ENCODE data around the gene SFT2D3. TPM values are rescaled to one million over a fixed set of nuclear protein-coding genes. Genes with fewer than 3 reads are reported as not detected.

The SFT2D3 gene
- total RNA-seq, 1 experiment from 2014 or later: 4.0 TPM

GRCh38 chr2:127721311-127721977 is 20.1 kb downstream of the SFT2D3 start:
- Histone ChIP-seq H3K9ac (ENCODE audit: low read length) (no peak overlapping the region), H3K36me3 (ENCODE audit: insufficient read depth, low read length) (peaks cover 50% of the 10 kb centered on the region), H3K27me3 (ENCODE audit: low read length) (no peaks in the 10 kb centered on the region), H2AFZ (ENCODE audit: low read length) (no peak overlapping the region), H3K9me3 (ENCODE audit: low read length) (no peaks in the 10 kb centered on the region), H3K4me3 (ENCODE audit: low read length) (no peak overlapping the region), H3K4me1 (ENCODE audit: low read length) (no peaks in the 10 kb centered on the region), H3K4me2 (ENCODE audit: low read depth, low read length, poor library complexity, severe bottlenecking) (no peak overlapping the region), H4K20me1 (ENCODE audit: insufficient read depth, low read depth, low read length) (peaks cover 5% of the 10 kb centered on the region; the same call in 1 of the 2 replicates), H3K27ac (ENCODE audit: low read length) (no peak overlapping the region), H3K9me2 (replicated peaks; ENCODE audit: insufficient read depth, low read length) (no peaks in the 10 kb centered on the region), H3K79me2 (ENCODE audit: low read length) (peaks cover 7% of the 10 kb centered on the region; the same call in 1 of the 2 replicates)
- DNase-seq: no peak

GRCh38 chr2:127721978-127722355 is 20.7 kb downstream of the SFT2D3 start:
- Histone ChIP-seq H3K4me3 (ENCODE audit: low read length) (no peak overlapping the region), H3K4me2 (ENCODE audit: low read depth, low read length, poor library complexity, severe bottlenecking) (no peak overlapping the region), H3K79me2 (ENCODE audit: low read length) (peaks cover 7% of the 10 kb centered on the region; the same call in 1 of the 2 replicates), H3K27ac (ENCODE audit: low read length) (no peak overlapping the region), H3K36me3 (ENCODE audit: insufficient read depth, low read length) (peaks cover 50% of the 10 kb centered on the region), H3K27me3 (ENCODE audit: low read length) (no peaks in the 10 kb centered on the region), H2AFZ (ENCODE audit: low read length) (no peak overlapping the region), H3K9ac (ENCODE audit: low read length) (no peak overlapping the region), H3K9me3 (ENCODE audit: low read length) (no peaks in the 10 kb centered on the region), H3K9me2 (replicated peaks; ENCODE audit: insufficient read depth, low read length) (no peaks in the 10 kb centered on the region), H4K20me1 (ENCODE audit: insufficient read depth, low read depth, low read length) (peaks cover 5% of the 10 kb centered on the region; the same call in 1 of the 2 replicates), H3K4me1 (ENCODE audit: low read length) (no peaks in the 10 kb centered on the region)
- DNase-seq: no peak

- Histone ChIP-seq H3K9me3 (ENCODE audit: low read length) (no peaks in the 10 kb centered on the region), H2AFZ (ENCODE audit: low read length) (no peak overlapping the region), H3K79me2 (ENCODE audit: low read length) (peaks cover 7% of the 10 kb centered on the region; the same call in 1 of the 2 replicates), H3K4me2 (ENCODE audit: low read depth, low read length, poor library complexity, severe bottlenecking) (no peak overlapping the region), H3K4me3 (ENCODE audit: low read length) (no peak overlapping the region), H4K20me1 (ENCODE audit: insufficient read depth, low read depth, low read length) (peaks cover 5% of the 10 kb centered on the region; the same call in 1 of the 2 replicates), H3K4me1 (ENCODE audit: low read length) (no peaks in the 10 kb centered on the region), H3K27ac (ENCODE audit: low read length) (no peak overlapping the region), H3K9me2 (replicated peaks; ENCODE audit: insufficient read depth, low read length) (no peaks in the 10 kb centered on the region), H3K9ac (ENCODE audit: low read length) (no peak overlapping the region), H3K36me3 (ENCODE audit: insufficient read depth, low read length) (peaks cover 50% of the 10 kb centered on the region), H3K27me3 (ENCODE audit: low read length) (no peaks in the 10 kb centered on the region)
- no peak for DNase-seq
Measured at GRCh38 chr2:127722807-127723206, 21.5 kb downstream of the SFT2D3 start.

GRCh38 chr2:127726158-127726880 is 25.0 kb downstream of the SFT2D3 start:
- no peaks in the 10 kb centered on the region for H3K27me3 ChIP-seq (ENCODE audit: low read length)

GRCh38 chr2:127733113-127733815 is 32.0 kb downstream of the SFT2D3 start:
- Histone ChIP-seq H3K36me3 (ENCODE audit: insufficient read depth, low read length) (peaks cover 20% of the 10 kb centered on the region; the same call in 1 of the 2 replicates), H3K9me3 (ENCODE audit: low read length) (no peaks in the 10 kb centered on the region), H3K27ac (ENCODE audit: low read length) (no peak overlapping the region), H3K9ac (ENCODE audit: low read length) (no peak overlapping the region), H3K4me2 (ENCODE audit: low read depth, low read length, poor library complexity, severe bottlenecking) (no peak overlapping the region), H4K20me1 (ENCODE audit: insufficient read depth, low read depth, low read length) (no peaks in the 10 kb centered on the region), H3K4me3 (ENCODE audit: low read length) (no peak overlapping the region), H3K4me1 (ENCODE audit: low read length) (peaks cover 26% of the 10 kb centered on the region), H3K79me2 (ENCODE audit: low read length) (peaks cover 31% of the 10 kb centered on the region), H2AFZ (ENCODE audit: low read length) (no peak overlapping the region), H3K9me2 (replicated peaks; ENCODE audit: insufficient read depth, low read length) (no peaks in the 10 kb centered on the region), H3K27me3 (ENCODE audit: low read length) (no peaks in the 10 kb centered on the region)
- no peak for DNase-seq

More at GRCh38 chr2:127726158-127726880, 25.0 kb downstream of the SFT2D3 start:
- Histone ChIP-seq H3K9me3 (ENCODE audit: low read length) (no peaks in the 10 kb centered on the region), H2AFZ (ENCODE audit: low read length) (no peak overlapping the region), H3K27ac (ENCODE audit: low read length) (no peak overlapping the region), H3K4me1 (ENCODE audit: low read length) (no peaks in the 10 kb centered on the region), H4K20me1 (ENCODE audit: insufficient read depth, low read depth, low read length) (no peaks in the 10 kb centered on the region), H3K9me2 (replicated peaks; ENCODE audit: insufficient read depth, low read length) (no peaks in the 10 kb centered on the region), H3K36me3 (ENCODE audit: insufficient read depth, low read length) (peaks cover 29% of the 10 kb centered on the region), H3K4me2 (ENCODE audit: low read depth, low read length, poor library complexity, severe bottlenecking) (no peak overlapping the region), H3K4me3 (ENCODE audit: low read length) (no peak overlapping the region), H3K9ac (ENCODE audit: low read length) (no peak overlapping the region), H3K79me2 (ENCODE audit: low read length) (no peaks in the 10 kb centered on the region)
- no peak for DNase-seq

GRCh38 chr2:127733816-127734537 is 32.7 kb downstream of the SFT2D3 start:
- Histone ChIP-seq H3K27ac (ENCODE audit: low read length) (peak overlapping the region; percentile 65; the same call in 1 of the 2 replicates), H3K4me3 (ENCODE audit: low read length) (no peak overlapping the region), H3K4me2 (ENCODE audit: low read depth, low read length, poor library complexity, severe bottlenecking) (no peak overlapping the region), H2AFZ (ENCODE audit: low read length) (no peak overlapping the region), H3K36me3 (ENCODE audit: insufficient read depth, low read length) (peaks cover 24% of the 10 kb centered on the region; the same call in 1 of the 2 replicates), H3K9me2 (replicated peaks; ENCODE audit: insufficient read depth, low read length) (no peaks in the 10 kb centered on the region), H3K9me3 (ENCODE audit: low read length) (no peaks in the 10 kb centered on the region), H3K27me3 (ENCODE audit: low read length) (no peaks in the 10 kb centered on the region), H3K9ac (ENCODE audit: low read length) (no peak overlapping the region), H3K4me1 (ENCODE audit: low read length) (peaks cover 26% of the 10 kb centered on the region), H3K79me2 (ENCODE audit: low read length) (peaks cover 35% of the 10 kb centered on the region), H4K20me1 (ENCODE audit: insufficient read depth, low read depth, low read length) (no peaks in the 10 kb centered on the region)
- DNase-seq: no peak

GRCh38 chr2:127735044-127735443 is 33.7 kb downstream of the SFT2D3 start:
- peaks cover 26% of the 10 kb centered on the region for H3K4me1 ChIP-seq (ENCODE audit: low read length)
- H3K36me3 ChIP-seq (ENCODE audit: insufficient read depth, low read length): peaks cover 29% of the 10 kb centered on the region; the same call in 1 of the 2 replicates
- H2AFZ ChIP-seq (ENCODE audit: low read length): no peak overlapping the region
- peak overlapping the region; percentile 65 for H3K27ac ChIP-seq (ENCODE audit: low read length)
- no peaks in the 10 kb centered on the region for H3K27me3 ChIP-seq (ENCODE audit: low read length)
- no peaks in the 10 kb centered on the region for H3K9me3 ChIP-seq (ENCODE audit: low read length)
- H3K9me2 ChIP-seq (replicated peaks; ENCODE audit: insufficient read depth, low read length): no peaks in the 10 kb centered on the region
- no peak for DNase-seq
- peak overlapping the region; percentile 34 for H3K4me2 ChIP-seq (ENCODE audit: low read depth, low read length, poor library complexity, severe bottlenecking)
- peaks cover 42% of the 10 kb centered on the region for H3K79me2 ChIP-seq (ENCODE audit: low read length)
- H3K4me3 ChIP-seq (ENCODE audit: low read length): no peak overlapping the region
- H3K9ac ChIP-seq (ENCODE audit: low read length): no peak overlapping the region
- no peaks in the 10 kb centered on the region for H4K20me1 ChIP-seq (ENCODE audit: insufficient read depth, low read depth, low read length)

Data from Karpas-422 (cell line).